ENCODE measurements around the gene RNF39.

- no peak for TF ChIP-seq POLR2A (IDR thresholded peaks at IDR 0.05; ENCODE audit: low read depth, low read length)
- no peak for TF ChIP-seq CTCF (IDR thresholded peaks at IDR 0.05; ENCODE audit: extremely low read depth in 1 of 2, insufficient read depth in 1 of 2, low read depth in 1 of 2, low read length in 2 of 2)
- TF ChIP-seq POLR2AphosphoS5 (IDR thresholded peaks at IDR 0.05; ENCODE audit: insufficient read depth, low read depth, low read length): no peak
Observed at GRCh38 chr6:30022189-30022588, 53.4 kb downstream of the RNF39 start.
